Gastrocnemius medialis (tissue), 4 donors: ENCODE measurements around the gene RASAL3. TPM values are rescaled to one million over a fixed set of nuclear protein-coding genes. Genes with fewer than 3 reads are reported as not detected.

Experiments
- ATAC-seq, 2 donors: fragments of 150-250 bp; one replicate each; pipeline ENCODE4 v1.9.1; 2016
- DNase-seq, 2 donors: peaks; one replicate each; pipeline ENCODE4 v3.0.0-alpha.2; 2019
- H3K27ac ChIP-seq, 4 donors: fragments of 200-600 bp; sonication (generic); 1 replicate in 1 of 4; 2 replicates in 3 of 4; pipeline ENCODE4 v1.5.1; 2016 to 2018; ENCODE audit warnings: mild to moderate bottlenecking in 2 of 4, moderate library complexity in 1 of 4
- H3K27me3 ChIP-seq, 3 donors: fragments of 200-600 bp; sonication (generic) in 2 of 3; 1 replicate in 1 of 3; 2 replicates in 2 of 3; pipeline versions ENCODE4 v1.5.1 to v1.6.0; 2016 to 2019; ENCODE audit warnings: mild to moderate bottlenecking in 1 of 3, moderate library complexity in 1 of 3
- H3K36me3 ChIP-seq, 2 donors: fragments of 200-600 bp; sonication (generic) in 1 of 2; one replicate each; pipeline ENCODE4 v1.5.1; 2017 to 2018
- H3K4me1 ChIP-seq, 2 donors: fragments of 200-600 bp; sonication (generic) in 1 of 2; one replicate each; pipeline ENCODE4 v1.5.1; 2016 to 2017; ENCODE audit warnings: mild to moderate bottlenecking in 2 of 2
- H3K4me3 ChIP-seq, 4 donors: fragments of 200-600 bp; sonication (generic) in 3 of 4; 1 replicate in 1 of 4; 2 replicates in 3 of 4; pipeline ENCODE4 v1.5.1; 2016 to 2019; ENCODE audit warnings: mild to moderate bottlenecking in 2 of 4
- H3K9me3 ChIP-seq, 3 donors: fragments of 200-600 bp; sonication (generic) in 2 of 3; 1 replicate in 1 of 3; 2 replicates in 2 of 3; pipeline ENCODE4 v1.5.1; 2016 to 2019
- CTCF ChIP-seq, 5 experiments: fragments of 450-650 bp in 3 of 5; fragments of 200-600 bp in 2 of 5; sonication (generic) in 2 of 5; IDR thresholded peaks in 4 of 5; conservative IDR thresholded peaks in 1 of 5; 1 replicate in 4 of 5; 2 replicates in 1 of 5; pipeline ENCODE4 v1.5.1; 2016 to 2019; ENCODE audit warnings: antibody characterized with exemption in 5 of 5, mild to moderate bottlenecking in 3 of 5, moderate library complexity in 3 of 5
- POLR2A ChIP-seq, 2 donors: fragments of 450-650 bp; IDR thresholded peaks; one replicate each; pipeline ENCODE4 v1.6.1; 2017; ENCODE audit warnings: antibody characterized with exemption in 2 of 2, mild to moderate bottlenecking in 2 of 2, moderate library complexity in 2 of 2
- in situ Hi-C, 4 donors: fragments of 200-750 bp; cut with MboI; loops; one replicate each; pipeline versions ENCODE4 v1.15.0 to v1.8.0; 2017; ENCODE audit warnings: low sequenced_read_pairs in 4 of 4
- intact Hi-C: fragments of 100-400 bp; cut with DNase I; formaldehyde crosslinking; loops from one replicate; pipeline ENCODE4 v1.15.1; 2023; ENCODE audit warnings: low total_unique reads
- total RNA-seq, 4 donors: library from RNA; depleted of rRNA; stranded (reverse); fragments of >200 nt; gene quantifications; one replicate each; pipeline versions ENCODE4 v1.1.0 to v1.2.3, GENCODE V29; 2016

RASAL3 gene
- total RNA-seq, 4 donors from 2014 or later: 0.36 to 1.6 (median 0.38) TPM; not detected in 1

DNA sequence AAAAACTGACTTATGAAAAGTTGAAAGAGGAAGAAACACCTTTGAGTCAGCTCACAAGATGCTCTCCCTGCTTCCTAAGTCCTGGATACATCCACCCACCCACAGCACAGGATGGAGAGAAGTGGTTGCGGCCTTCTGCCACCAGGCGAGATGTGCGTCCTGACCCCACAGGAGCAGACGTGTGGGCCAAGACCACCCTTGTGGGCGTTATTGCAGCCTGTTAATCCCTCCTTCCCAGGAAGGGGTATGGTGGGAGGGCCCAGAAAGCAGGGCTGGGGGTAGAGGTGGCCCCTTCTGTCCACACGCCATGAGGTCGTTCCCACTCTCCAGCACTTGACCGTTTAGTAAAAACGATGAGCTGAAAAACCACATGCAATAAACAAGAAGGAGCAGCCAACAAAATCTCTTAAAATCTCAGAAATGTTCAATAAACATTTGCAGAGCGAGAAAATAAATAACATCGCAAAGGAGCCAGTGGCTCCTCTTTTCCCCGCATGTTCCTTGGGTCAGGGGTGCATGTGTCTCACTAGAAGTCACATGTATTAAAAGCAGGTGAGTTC, 43.1 kb downstream of the RASAL3 start:
- ATAC-seq: no peak
- H3K4me3 ChIP-seq: no peak overlapping the region
- no peak for DNase-seq
- no peak for TF ChIP-seq CTCF (IDR thresholded peaks at IDR 0.05 in 4 of 5, conservative IDR thresholded peaks at IDR 0.05 in 1 of 5)
- TF ChIP-seq POLR2A (IDR thresholded peaks at IDR 0.05): no peak
- H3K36me3 ChIP-seq: peaks cover 0 to 35% of the 10 kb centered on the region in 2 donors
- intact Hi-C loops: no loop called here
- H3K4me1 ChIP-seq: peaks cover 38 to 39% of the 10 kb centered on the region in 2 donors
- H3K27me3 ChIP-seq: no peaks in the 10 kb centered on the region
- peak overlapping the region; percentile 70 to 84 (median 80) for H3K27ac ChIP-seq
- H3K9me3 ChIP-seq: no peaks in the 10 kb centered on the region
- in situ Hi-C loops: no loop called here

DNA sequence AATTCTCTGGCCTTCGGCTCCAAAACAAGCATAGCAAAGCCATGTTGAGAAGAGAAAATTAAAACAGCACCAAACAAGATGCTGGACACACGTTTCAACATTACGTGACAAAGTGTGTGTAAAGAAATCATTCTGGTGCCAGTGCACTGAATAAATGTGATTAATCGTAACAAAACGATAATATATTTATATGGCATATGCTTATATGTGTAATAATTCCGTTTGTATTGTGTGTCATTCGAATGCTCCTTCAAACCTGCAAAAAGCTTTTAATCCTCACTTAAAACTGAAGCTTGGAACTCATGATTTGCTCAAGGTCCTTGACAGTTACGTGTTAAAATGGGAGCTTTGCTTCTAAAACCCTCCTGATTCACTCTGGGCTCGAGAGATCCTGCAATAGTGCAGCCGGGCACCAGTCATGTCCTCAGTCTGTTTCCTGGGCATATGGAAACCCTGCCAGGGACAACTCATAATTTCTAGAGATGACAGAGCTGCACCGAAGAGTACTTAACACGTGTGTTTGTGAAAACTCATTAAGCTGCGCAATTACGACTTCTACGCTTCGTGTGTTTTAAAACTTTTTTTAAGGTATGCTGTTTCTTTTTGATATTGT, 44.8 kb downstream of the RASAL3 start:
- Histone ChIP-seq H3K4me3 (peak overlapping the region; percentile 71 to 93 (median 85)), H3K36me3 (peaks cover 0 to 28% of the 10 kb centered on the region in 2 donors), H3K27ac (peak overlapping the region; percentile 72 to 96 (median 83)), H3K4me1 (peaks cover 48 to 53% of the 10 kb centered on the region in 2 donors), H3K27me3 (no peaks in the 10 kb centered on the region), H3K9me3 (no peaks in the 10 kb centered on the region)
- ATAC-seq (peak; percentile 13 to 24), DNase-seq (no peak)
- in situ Hi-C loops (no loop called here), intact Hi-C loops (loop anchor here (1.0 to 5.0 kb wide), 3 partner anchors 13 to 139 kb away; partner anchors contain the start of gene BRD4)
- no peak for TF ChIP-seq POLR2A (IDR thresholded peaks at IDR 0.05)
- no peak for TF ChIP-seq CTCF (IDR thresholded peaks at IDR 0.05 in 4 of 5, conservative IDR thresholded peaks at IDR 0.05 in 1 of 5)

- intact Hi-C loops: loop anchor here (1.0 to 5.0 kb wide), 4 partner anchors 14 to 138 kb away; partner anchors contain the start of genes AKAP8 and BRD4
- peak; percentile 94 to 95 for ATAC-seq
- Histone ChIP-seq H3K4me3 (peak within 1 kb of the TSS; percentile 78 to 93 (median 90)), H3K4me1 (peaks cover 54 to 60% of the 10 kb centered on the region in 2 donors), H3K9me3 (no peaks in the 10 kb centered on the region), H3K27me3 (no peaks in the 10 kb centered on the region), H3K36me3 (peaks cover 0 to 22% of the 10 kb centered on the region in 2 donors), H3K27ac (peak within 1 kb of the TSS; percentile 91 to 97 (median 96))
- TF ChIP-seq POLR2A (IDR thresholded peaks at IDR 0.05) (peak; percentile 98 to 99), CTCF (IDR thresholded peaks at IDR 0.05 in 4 of 5, conservative IDR thresholded peaks at IDR 0.05 in 1 of 5) (peak; percentile 42 to 64 (median 59))
- peak; percentile 100 for DNase-seq
- in situ Hi-C loops: no loop called here
Measured at GRCh38 chr19:15418579-15419412, 45.5 kb downstream of the RASAL3 start, which contains the start of gene AKAP8L. Gene AKAP8L, minus strand, starts transcription at chr19:15418988. Its CDS starts 65 bp downstream, at chr19:15418923.

GRCh38 chr19:15418231-15418578, 46.1 kb downstream of the RASAL3 start:
- peaks cover 60 to 66% of the 10 kb centered on the region in 2 donors for H3K4me1 ChIP-seq
- no peaks in the 10 kb centered on the region for H3K27me3 ChIP-seq
- in situ Hi-C loops: no loop called here
- H3K4me3 ChIP-seq: peak overlapping the region; percentile 78 to 93 (median 90)
- peak overlapping the region; percentile 91 to 97 (median 96) for H3K27ac ChIP-seq
- ATAC-seq: peak in 1 of 2 donors; percentile 11
- intact Hi-C loops: loop anchor here (1.0 to 5.0 kb wide), 3 partner anchors 39 to 137 kb away; partner anchors contain the start of genes AKAP8 and BRD4
- TF ChIP-seq CTCF (IDR thresholded peaks at IDR 0.05 in 4 of 5, conservative IDR thresholded peaks at IDR 0.05 in 1 of 5) (no peak), POLR2A (IDR thresholded peaks at IDR 0.05) (no peak)
- H3K36me3 ChIP-seq: peaks cover 0 to 16% of the 10 kb centered on the region in 2 donors
- no peaks in the 10 kb centered on the region for H3K9me3 ChIP-seq
- no peak for DNase-seq
